ENCODE data around the gene SH3BP2. TPM values are rescaled to one million over a fixed set of nuclear protein-coding genes. Genes with fewer than 3 reads are reported as not detected.

SH3BP2 gene
- total RNA-seq, 1 donor from 2014 or later: 85.3 TPM

- TF ChIP-seq CTCF (IDR thresholded peaks at IDR 0.05; ENCODE audit: partially characterized antibody, unreplicated experiment): no peak
- no peak overlapping the region for H3K4me3 Mint-ChIP-seq (ENCODE audit: unreplicated experiment)
- no peak for DNase-seq
Measured at GRCh38 chr4:2848449-2848848, 55.6 kb downstream of the SH3BP2 start.

GRCh38 chr4:2849267-2850152 is 56.6 kb downstream of the SH3BP2 start:
- H3K4me1 Mint-ChIP-seq (ENCODE audit: low read depth, unreplicated experiment): peaks cover 27% of the 10 kb centered on the region
- H3K27ac Mint-ChIP-seq (ENCODE audit: unreplicated experiment): peak overlapping the region; percentile 30
- no peaks in the 10 kb centered on the region for H3K36me3 Mint-ChIP-seq (ENCODE audit: unreplicated experiment)
- peaks cover 6% of the 10 kb centered on the region for H3K9me3 Mint-ChIP-seq (ENCODE audit: unreplicated experiment)
- peak overlapping the region; percentile 43 for H3K4me3 Mint-ChIP-seq (ENCODE audit: unreplicated experiment)
- TF ChIP-seq CTCF (IDR thresholded peaks at IDR 0.05; ENCODE audit: partially characterized antibody, unreplicated experiment): no peak
- DNase-seq: no peak
- peaks cover 3% of the 10 kb centered on the region for H3K27me3 Mint-ChIP-seq (ENCODE audit: unreplicated experiment)

More at GRCh38 chr4:2848449-2848848, 55.6 kb downstream of the SH3BP2 start:
- H3K36me3 Mint-ChIP-seq (ENCODE audit: unreplicated experiment): no peaks in the 10 kb centered on the region
- peaks cover 10% of the 10 kb centered on the region for H3K9me3 Mint-ChIP-seq (ENCODE audit: unreplicated experiment)
- peaks cover 27% of the 10 kb centered on the region for H3K4me1 Mint-ChIP-seq (ENCODE audit: low read depth, unreplicated experiment)
- no peak overlapping the region for H3K27ac Mint-ChIP-seq (ENCODE audit: unreplicated experiment)
- H3K27me3 Mint-ChIP-seq (ENCODE audit: unreplicated experiment): peaks cover 4% of the 10 kb centered on the region

- Mint-ChIP-seq H3K36me3 (ENCODE audit: unreplicated experiment) (no peaks in the 10 kb centered on the region), H3K27me3 (ENCODE audit: unreplicated experiment) (no peaks in the 10 kb centered on the region), H3K4me1 (ENCODE audit: low read depth, unreplicated experiment) (peaks cover 18% of the 10 kb centered on the region), H3K4me3 (ENCODE audit: unreplicated experiment) (no peak overlapping the region), H3K9me3 (ENCODE audit: unreplicated experiment) (no peaks in the 10 kb centered on the region), H3K27ac (ENCODE audit: unreplicated experiment) (peak overlapping the region; percentile 12)
- no peak for DNase-seq
- no peak for TF ChIP-seq CTCF (IDR thresholded peaks at IDR 0.05; ENCODE audit: partially characterized antibody, unreplicated experiment)
Measured at GRCh38 chr4:2850966-2851798, 58.3 kb downstream of the SH3BP2 start.

- Mint-ChIP-seq H3K27me3 (ENCODE audit: unreplicated experiment) (no peaks in the 10 kb centered on the region), H3K4me1 (ENCODE audit: low read depth, unreplicated experiment) (peaks cover 16% of the 10 kb centered on the region), H3K36me3 (ENCODE audit: unreplicated experiment) (no peaks in the 10 kb centered on the region), H3K4me3 (ENCODE audit: unreplicated experiment) (no peak overlapping the region), H3K27ac (ENCODE audit: unreplicated experiment) (peak overlapping the region; percentile 46), H3K9me3 (ENCODE audit: unreplicated experiment) (no peaks in the 10 kb centered on the region)
- TF ChIP-seq CTCF (IDR thresholded peaks at IDR 0.05; ENCODE audit: partially characterized antibody, unreplicated experiment): no peak
- DNase-seq: no peak
Measured at GRCh38 chr4:2852481-2852921, 59.6 kb downstream of the SH3BP2 start.
